Measurements from ENCODE around the gene ZNF850. TPM values are rescaled to one million over a fixed set of nuclear protein-coding genes. Genes with fewer than 3 reads are reported as not detected.

The ZNF850 gene
- total and polyA plus RNA-seq, 2 of the 8 experiments (the other 6 are each of a cell fraction or from before 2014, with no cell fraction given): 6.7 to 21.2 TPM

DNA sequence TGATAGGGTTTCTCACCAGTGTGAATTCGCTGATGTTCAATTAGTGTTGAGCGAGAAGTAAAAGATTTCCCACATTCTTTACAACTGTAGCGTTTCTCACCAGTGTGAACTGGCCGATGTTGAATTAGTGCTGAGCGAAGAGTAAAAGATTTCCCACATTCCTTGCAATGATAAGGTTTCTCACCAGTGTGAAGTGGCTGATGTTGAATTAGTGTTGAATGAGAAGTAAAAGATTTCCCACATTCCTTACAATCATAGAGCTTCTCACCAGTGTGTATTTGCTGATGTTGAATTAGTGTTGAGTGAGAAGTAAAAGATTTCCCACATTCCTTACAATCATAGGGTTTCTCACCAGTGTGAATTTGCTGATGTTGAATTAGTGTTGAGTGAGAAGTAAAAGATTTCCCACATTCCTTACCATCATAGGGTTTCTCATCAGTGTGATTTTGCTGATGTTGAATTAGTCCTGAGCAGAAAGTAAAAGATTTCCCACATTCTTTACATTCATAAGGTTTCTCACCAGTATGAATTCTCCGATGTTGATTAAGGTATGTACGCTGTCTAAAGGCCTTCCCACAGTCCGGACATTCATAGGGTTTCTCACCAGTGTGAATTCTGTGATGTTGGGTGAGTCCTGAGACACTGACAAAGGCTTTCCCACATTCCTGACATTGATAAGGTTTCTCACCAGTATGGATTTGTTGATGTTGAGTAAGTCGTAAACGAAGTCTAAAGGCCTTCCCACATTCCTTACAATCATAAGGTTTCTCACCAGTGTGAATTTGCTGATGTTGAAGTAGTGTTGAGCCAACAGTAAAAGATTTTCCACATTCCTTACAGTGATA lies 24.0 kb downstream of the ZNF850 start:
- FAIRE-seq: peak; percentile 19
- H3K23ac ChIP-seq (ENCODE audit: insufficient read length): no peak overlapping the region

More for the DNA sequence above, 24.0 kb downstream of the ZNF850 start:
- no peak overlapping the region for H3K4me2 ChIP-seq (ENCODE audit: insufficient read depth in 1 of 2, low read depth in 2 of 2, low read length in 2 of 2)
- ChIA-PET POLR2A (ENCODE audit: partially characterized antibody) (no interaction called here), CTCF (ENCODE audit: partially characterized antibody) (no interaction called here)
- H2AK5ac ChIP-seq (ENCODE audit: low read depth, low read length): no peak overlapping the region
- H2AFZ ChIP-seq (ENCODE audit: low read length): no peak overlapping the region
- H3K14ac ChIP-seq (ENCODE audit: insufficient read length): no peak overlapping the region
- H2BK5ac ChIP-seq (ENCODE audit: low read depth, low read length): no peak overlapping the region
- H3K4me3 ChIP-seq (ENCODE audit: extremely low read depth in 1 of 4, insufficient read depth in 2 of 4, low read depth in 3 of 4, low read length in 4 of 4): peak overlapping the region in 1 of 4 experiments; percentile 33; a peak in 1 of 8 replicates
- no peak overlapping the region for H4K8ac ChIP-seq (ENCODE audit: extremely low read depth, insufficient read depth, low read length)
- TF ChIP-seq CHD2 (IDR thresholded peaks at IDR 0.05; ENCODE audit: low read length): no peak
- peak; percentile 42 for TF ChIP-seq ZNF274 (IDR thresholded peaks at IDR 0.05; ENCODE audit: borderline replicate concordance, extremely low read depth, low read length)
- no peak for TF ChIP-seq ATF2 (IDR thresholded peaks at IDR 0.05; ENCODE audit: low read length)
- TF ChIP-seq RFX5 (IDR thresholded peaks at IDR 0.05; ENCODE audit: borderline replicate concordance, low read depth, low read length): no peak
- no peak for TF ChIP-seq HDAC2 (IDR thresholded peaks at IDR 0.05; ENCODE audit: borderline replicate concordance in 1 of 2, low read depth in 2 of 2, low read length in 2 of 2)
- TF ChIP-seq EGR1 (IDR thresholded peaks at IDR 0.05; ENCODE audit: borderline replicate concordance, low read depth, low read length): no peak
- no peaks in the 10 kb centered on the region for H3K79me1 ChIP-seq (ENCODE audit: low read depth, low read length)
- no peak overlapping the region for H3K27ac ChIP-seq (ENCODE audit: low read depth, low read length)
- no peak overlapping the region for H2BK120ac ChIP-seq (replicated peaks; ENCODE audit: low read depth, low read length)
- H3K9me3 ChIP-seq (ENCODE audit: insufficient read depth in 2 of 2, low read depth in 1 of 2, low read length in 1 of 2): peaks cover 82 to 92% of the 10 kb centered on the region in 2 experiments
- 96% methylated on average over 10 of the region's 10 CpGs; no CpG with 5 or more reads in 1 of the 2 experiments for WGBS, 2 experiments (ENCODE audit: extremely low coverage in 1 of 2, insufficient coverage in 1 of 2, insufficient read length in 1 of 2, insufficient replicate concordance in 2 of 2, low coverage in 1 of 2, low lambda C conversion rate in 2 of 2, missing lambda C conversion rate in 1 of 2)
- no peak overlapping the region for H3K4ac ChIP-seq (replicated peaks; ENCODE audit: insufficient read length, low read depth, low read length)
- H3K36me3 ChIP-seq (ENCODE audit: control insufficient read depth in 2 of 4, insufficient read depth in 4 of 4, low read length in 3 of 4): peaks cover 26 to 93% (median 64%) of the 10 kb centered on the region in 4 experiments
- H2BK15ac ChIP-seq (ENCODE audit: low read length): no peak overlapping the region
- no peaks in the 10 kb centered on the region for H3K23me2 ChIP-seq (ENCODE audit: low read depth, low read length)
- H2BK12ac ChIP-seq (ENCODE audit: low read depth, low read length): no peak overlapping the region
- H4K20me1 ChIP-seq (replicated peaks in 1 of 2; ENCODE audit: control insufficient read depth in 1 of 2, insufficient read depth in 2 of 2, low read length in 2 of 2): no peaks in the 10 kb centered on the region
- H4K5ac ChIP-seq (ENCODE audit: insufficient read length, low read depth, low read length): no peak overlapping the region
- peaks cover 0 to 4% of the 10 kb centered on the region in 2 experiments; a peak in 1 of 4 replicates for H3K79me2 ChIP-seq (ENCODE audit: control insufficient read depth in 1 of 2, insufficient read depth in 2 of 2, low read length in 2 of 2)
- H3K27me3 ChIP-seq (replicated peaks in 1 of 4; ENCODE audit: control insufficient read depth in 3 of 4, extremely low read depth in 1 of 4, insufficient read depth in 3 of 4, low read length in 3 of 4): no peaks in the 10 kb centered on the region
- H4K91ac ChIP-seq (replicated peaks; ENCODE audit: insufficient read length, low read length): no peak overlapping the region
- H3K56ac ChIP-seq (replicated peaks; ENCODE audit: insufficient read length, low read depth, low read length): no peak overlapping the region
- H3K9ac ChIP-seq (replicated peaks in 1 of 4; ENCODE audit: extremely low read depth in 1 of 4, low read depth in 3 of 4, low read length in 3 of 4): no peak overlapping the region
- no peaks in the 10 kb centered on the region for H3K4me1 ChIP-seq (replicated peaks in 1 of 4; ENCODE audit: control insufficient read depth in 3 of 4, insufficient read depth in 4 of 4, low read length in 3 of 4)
- DNase-seq (ENCODE audit: low read depth in 1 of 2, low spot score in 2 of 2): no peak
- H3K18ac ChIP-seq (ENCODE audit: extremely low read depth, low read length): no peak overlapping the region
- no peak overlapping the region for H2BK20ac ChIP-seq (ENCODE audit: low read length)

Measured in H1 (cell line).